Stimulated activated naive CD8-positive, alpha-beta T cell treated with anti-CD3 and anti-CD28 coated beads, Interleukin-15, Interleukin-2, amounts not matched to agents 100 ng/mL and 50 ng/mL, for 24 hours (primary cell): ENCODE results near the gene PBRM1.

Experiments
- H3K27ac Mint-ChIP-seq: one replicate; pipeline ENCODE4 v1.8.0; 2021; ENCODE audit warnings: mild to moderate bottlenecking, mixed read lengths
- H3K27me3 Mint-ChIP-seq: one replicate; pipeline ENCODE4 v1.8.0; 2021; ENCODE audit warnings: mixed read lengths
- H3K36me3 Mint-ChIP-seq: one replicate; pipeline ENCODE4 v1.8.0; 2021; ENCODE audit warnings: low read depth, mixed read lengths
- H3K4me1 Mint-ChIP-seq: one replicate; pipeline ENCODE4 v1.8.0; 2021; ENCODE audit warnings: low read depth, mixed read lengths
- H3K4me3 Mint-ChIP-seq: one replicate; pipeline ENCODE4 v1.8.0; 2021; ENCODE audit warnings: mild to moderate bottlenecking, mixed read lengths
- H3K9me3 Mint-ChIP-seq: one replicate; pipeline ENCODE4 v1.8.0; 2021; ENCODE audit warnings: mixed read lengths

PBRM1 gene

GRCh38 chr3:52554026-52554755 is 131.5 kb downstream of the PBRM1 start:
- no peaks in the 10 kb centered on the region for H3K27me3 Mint-ChIP-seq
- H3K9me3 Mint-ChIP-seq = no peaks in the 10 kb centered on the region
- peaks cover 46% of the 10 kb centered on the region for H3K36me3 Mint-ChIP-seq
- H3K27ac Mint-ChIP-seq = no peak overlapping the region
- peaks cover 10% of the 10 kb centered on the region for H3K4me1 Mint-ChIP-seq
- no peak overlapping the region for H3K4me3 Mint-ChIP-seq

- H3K36me3 Mint-ChIP-seq = peaks cover 33% of the 10 kb centered on the region
Measured at GRCh38 chr3:52552089-52552488, 133.6 kb downstream of the PBRM1 start.

GRCh38 chr3:52551118-52551517 is 134.6 kb downstream of the PBRM1 start:
- Mint-ChIP-seq H3K4me1 (peaks cover 8% of the 10 kb centered on the region), H3K27me3 (no peaks in the 10 kb centered on the region), H3K27ac (no peak overlapping the region), H3K4me3 (no peak overlapping the region), H3K36me3 (peaks cover 34% of the 10 kb centered on the region), H3K9me3 (no peaks in the 10 kb centered on the region)

More at GRCh38 chr3:52552089-52552488, 133.6 kb downstream of the PBRM1 start:
- no peak overlapping the region for H3K27ac Mint-ChIP-seq
- H3K27me3 Mint-ChIP-seq = no peaks in the 10 kb centered on the region
- peaks cover 10% of the 10 kb centered on the region for H3K4me1 Mint-ChIP-seq
- no peaks in the 10 kb centered on the region for H3K9me3 Mint-ChIP-seq
- H3K4me3 Mint-ChIP-seq = no peak overlapping the region

GRCh38 chr3:52547143-52547542 is 138.6 kb downstream of the PBRM1 start:
- Mint-ChIP-seq H3K27ac (no peak overlapping the region), H3K4me3 (no peak overlapping the region), H3K27me3 (no peaks in the 10 kb centered on the region), H3K36me3 (peaks cover 40% of the 10 kb centered on the region), H3K4me1 (no peaks in the 10 kb centered on the region), H3K9me3 (no peaks in the 10 kb centered on the region)

GRCh38 chr3:52546111-52546901 is 139.4 kb downstream of the PBRM1 start:
- H3K4me1 Mint-ChIP-seq = no peaks in the 10 kb centered on the region
- no peaks in the 10 kb centered on the region for H3K9me3 Mint-ChIP-seq
- H3K4me3 Mint-ChIP-seq = no peak overlapping the region
- peaks cover 42% of the 10 kb centered on the region for H3K36me3 Mint-ChIP-seq
- no peak overlapping the region for H3K27ac Mint-ChIP-seq
- no peaks in the 10 kb centered on the region for H3K27me3 Mint-ChIP-seq

GRCh38 chr3:52544937-52545336 is 140.8 kb downstream of the PBRM1 start:
- Mint-ChIP-seq H3K4me1 (peaks cover 4% of the 10 kb centered on the region), H3K27me3 (no peaks in the 10 kb centered on the region), H3K4me3 (no peak overlapping the region), H3K36me3 (peaks cover 47% of the 10 kb centered on the region), H3K27ac (no peak overlapping the region), H3K9me3 (no peaks in the 10 kb centered on the region)

GRCh38 chr3:52541050-52541449 is 144.7 kb downstream of the PBRM1 start:
- Mint-ChIP-seq H3K9me3 (no peaks in the 10 kb centered on the region), H3K4me1 (peaks cover 30% of the 10 kb centered on the region), H3K27me3 (no peaks in the 10 kb centered on the region), H3K36me3 (peaks cover 62% of the 10 kb centered on the region), H3K4me3 (no peak overlapping the region), H3K27ac (peak overlapping the region; percentile 23)

- H3K36me3 Mint-ChIP-seq = peaks cover 49% of the 10 kb centered on the region
- peak overlapping the region; percentile 40 for H3K27ac Mint-ChIP-seq
- no peaks in the 10 kb centered on the region for H3K9me3 Mint-ChIP-seq
- no peaks in the 10 kb centered on the region for H3K27me3 Mint-ChIP-seq
- peaks cover 40% of the 10 kb centered on the region for H3K4me1 Mint-ChIP-seq
- peak overlapping the region; percentile 60 for H3K4me3 Mint-ChIP-seq
Measured at GRCh38 chr3:52539010-52539653, 146.6 kb downstream of the PBRM1 start.

GRCh38 chr3:52537726-52538421 is 147.8 kb downstream of the PBRM1 start:
- H3K4me3 Mint-ChIP-seq = peak overlapping the region; percentile 100
- H3K36me3 Mint-ChIP-seq = peaks cover 49% of the 10 kb centered on the region
- H3K27ac Mint-ChIP-seq = peak overlapping the region; percentile 98
- H3K9me3 Mint-ChIP-seq = no peaks in the 10 kb centered on the region
- H3K27me3 Mint-ChIP-seq = no peaks in the 10 kb centered on the region
- peaks cover 40% of the 10 kb centered on the region for H3K4me1 Mint-ChIP-seq

- no peaks in the 10 kb centered on the region for H3K9me3 Mint-ChIP-seq
- peak overlapping the region; percentile 98 for H3K27ac Mint-ChIP-seq
- peaks cover 49% of the 10 kb centered on the region for H3K36me3 Mint-ChIP-seq
- peaks cover 45% of the 10 kb centered on the region for H3K4me1 Mint-ChIP-seq
- no peaks in the 10 kb centered on the region for H3K27me3 Mint-ChIP-seq
- H3K4me3 Mint-ChIP-seq = peak overlapping the region; percentile 100
Measured at GRCh38 chr3:52537165-52537620, 148.5 kb downstream of the PBRM1 start.

- Mint-ChIP-seq H3K27ac (peak within 1 kb of the TSS; percentile 98), H3K4me1 (peaks cover 48% of the 10 kb centered on the region), H3K36me3 (peaks cover 45% of the 10 kb centered on the region), H3K4me3 (peak within 1 kb of the TSS; percentile 100), H3K27me3 (no peaks in the 10 kb centered on the region), H3K9me3 (no peaks in the 10 kb centered on the region)
Measured at GRCh38 chr3:52536369-52537164, 149.1 kb downstream of the PBRM1 start, which contains the start of gene UQCC5. Gene UQCC5, plus strand, starts transcription at chr3:52536605. Its CDS starts 151 bp downstream, at chr3:52536756.

GRCh38 chr3:52536112-52536368 is 149.7 kb downstream of the PBRM1 start:
- Mint-ChIP-seq H3K27me3 (no peaks in the 10 kb centered on the region), H3K4me3 (peak overlapping the region; percentile 100), H3K4me1 (peaks cover 47% of the 10 kb centered on the region), H3K27ac (peak overlapping the region; percentile 16), H3K36me3 (peaks cover 40% of the 10 kb centered on the region), H3K9me3 (no peaks in the 10 kb centered on the region)

GRCh38 chr3:52535411-52536111 is 150.2 kb downstream of the PBRM1 start:
- Mint-ChIP-seq H3K36me3 (peaks cover 35% of the 10 kb centered on the region), H3K4me1 (peaks cover 44% of the 10 kb centered on the region)

More at GRCh38 chr3:52535411-52536111, 150.2 kb downstream of the PBRM1 start:
- H3K9me3 Mint-ChIP-seq = no peaks in the 10 kb centered on the region
- peak overlapping the region; percentile 79 for H3K4me3 Mint-ChIP-seq
- H3K27ac Mint-ChIP-seq = no peak overlapping the region
- H3K27me3 Mint-ChIP-seq = no peaks in the 10 kb centered on the region
